ENCODE measurements around the gene STARD13.

DNA sequence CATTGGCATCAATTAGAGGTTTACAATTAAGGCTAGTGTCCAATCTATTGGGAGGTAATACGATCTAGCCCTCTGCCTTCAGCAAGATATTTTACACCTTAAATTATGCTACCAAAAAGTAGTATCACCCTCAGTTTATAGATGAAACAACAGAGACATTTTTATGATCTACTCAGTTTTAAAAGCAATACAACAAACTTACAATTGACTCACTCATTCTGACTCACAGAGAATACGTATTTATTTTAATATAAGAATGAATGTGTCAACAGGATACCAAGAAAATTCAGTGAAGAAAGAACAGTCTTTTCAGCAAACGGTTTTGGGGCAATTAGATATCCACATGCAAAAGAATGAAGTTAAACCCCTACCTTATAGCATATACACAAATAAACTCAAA lies 32.5 kb upstream of the STARD13 start:
- TF ChIP-seq, protein P1, sequence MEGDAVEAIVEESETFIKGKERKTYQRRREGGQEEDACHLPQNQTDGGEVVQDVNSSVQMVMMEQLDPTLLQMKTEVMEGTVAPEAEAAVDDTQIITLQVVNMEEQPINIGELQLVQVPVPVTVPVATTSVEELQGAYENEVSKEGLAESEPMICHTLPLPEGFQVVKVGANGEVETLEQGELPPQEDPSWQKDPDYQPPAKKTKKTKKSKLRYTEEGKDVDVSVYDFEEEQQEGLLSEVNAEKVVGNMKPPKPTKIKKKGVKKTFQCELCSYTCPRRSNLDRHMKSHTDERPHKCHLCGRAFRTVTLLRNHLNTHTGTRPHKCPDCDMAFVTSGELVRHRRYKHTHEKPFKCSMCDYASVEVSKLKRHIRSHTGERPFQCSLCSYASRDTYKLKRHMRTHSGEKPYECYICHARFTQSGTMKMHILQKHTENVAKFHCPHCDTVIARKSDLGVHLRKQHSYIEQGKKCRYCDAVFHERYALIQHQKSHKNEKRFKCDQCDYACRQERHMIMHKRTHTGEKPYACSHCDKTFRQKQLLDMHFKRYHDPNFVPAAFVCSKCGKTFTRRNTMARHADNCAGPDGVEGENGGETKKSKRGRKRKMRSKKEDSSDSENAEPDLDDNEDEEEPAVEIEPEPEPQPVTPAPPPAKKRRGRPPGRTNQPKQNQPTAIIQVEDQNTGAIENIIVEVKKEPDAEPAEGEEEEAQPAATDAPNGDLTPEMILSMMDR (optimal IDR thresholded peaks at IDR 0.05 in 1 of 3, IDR thresholded peaks at IDR 0.05 in 1 of 3, conservative IDR thresholded peaks at IDR 0.05 in 1 of 3; ENCODE audit: extremely low read depth in 1 of 3, insufficient read depth in 2 of 3, low read length in 3 of 3): no peak
- TF ChIP-seq EZH2 (IDR thresholded peaks at IDR 0.05; ENCODE audit: low read length): no peak
